ENCODE results near the gene RENBP. TPM values are rescaled to one million over a fixed set of nuclear protein-coding genes. Genes with fewer than 3 reads are reported as not detected.

RENBP gene
- total RNA-seq, 4 donors from 2014 or later, result 4.6 to 13.1 (median 7.2) TPM; not detected in 1

DNA sequence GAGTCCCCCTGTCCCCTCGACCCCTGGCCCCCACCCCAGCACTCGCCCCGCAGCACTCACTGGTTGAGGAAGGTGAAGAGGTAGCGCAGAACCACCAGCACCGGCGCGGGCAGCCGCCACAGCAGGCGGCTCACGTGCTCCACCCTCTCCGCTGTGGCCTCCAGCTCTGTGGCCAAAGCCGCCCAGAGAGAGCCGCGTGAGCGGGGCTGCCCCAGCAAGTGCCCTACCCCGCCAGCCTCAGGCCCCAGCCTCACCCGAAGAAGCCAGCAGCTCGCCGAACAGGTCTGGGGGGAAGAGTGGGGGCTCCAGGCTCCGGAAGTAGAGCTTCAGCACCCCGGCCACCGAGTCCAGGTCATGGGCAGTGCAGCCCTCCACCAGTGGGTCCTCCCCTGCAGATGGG is 34.0 kb downstream of the RENBP start:
- H3K27ac ChIP-seq, result no peak overlapping the region
- intact Hi-C loops (cut with DNase I; ENCODE audit: low total_unique reads), result no loop called here
- no peak for DNase-seq
- no peaks in the 10 kb centered on the region for H3K9me3 ChIP-seq
- H3K36me3 ChIP-seq, result no peaks in the 10 kb centered on the region
- no peak overlapping the region for H3K4me3 ChIP-seq
- 95% methylated on average over 4 of the region's 22 CpGs; no CpG with 5 or more reads in 1 of the 2 donors for WGBS, 2 donors (ENCODE audit: low coverage in 1 of 2)
- TF ChIP-seq, protein P1, sequence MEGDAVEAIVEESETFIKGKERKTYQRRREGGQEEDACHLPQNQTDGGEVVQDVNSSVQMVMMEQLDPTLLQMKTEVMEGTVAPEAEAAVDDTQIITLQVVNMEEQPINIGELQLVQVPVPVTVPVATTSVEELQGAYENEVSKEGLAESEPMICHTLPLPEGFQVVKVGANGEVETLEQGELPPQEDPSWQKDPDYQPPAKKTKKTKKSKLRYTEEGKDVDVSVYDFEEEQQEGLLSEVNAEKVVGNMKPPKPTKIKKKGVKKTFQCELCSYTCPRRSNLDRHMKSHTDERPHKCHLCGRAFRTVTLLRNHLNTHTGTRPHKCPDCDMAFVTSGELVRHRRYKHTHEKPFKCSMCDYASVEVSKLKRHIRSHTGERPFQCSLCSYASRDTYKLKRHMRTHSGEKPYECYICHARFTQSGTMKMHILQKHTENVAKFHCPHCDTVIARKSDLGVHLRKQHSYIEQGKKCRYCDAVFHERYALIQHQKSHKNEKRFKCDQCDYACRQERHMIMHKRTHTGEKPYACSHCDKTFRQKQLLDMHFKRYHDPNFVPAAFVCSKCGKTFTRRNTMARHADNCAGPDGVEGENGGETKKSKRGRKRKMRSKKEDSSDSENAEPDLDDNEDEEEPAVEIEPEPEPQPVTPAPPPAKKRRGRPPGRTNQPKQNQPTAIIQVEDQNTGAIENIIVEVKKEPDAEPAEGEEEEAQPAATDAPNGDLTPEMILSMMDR (IDR thresholded peaks at IDR 0.05), result no peak
- no peak for TF ChIP-seq POLR2AphosphoS5 (IDR thresholded peaks at IDR 0.05)
- TF ChIP-seq POLR2A (IDR thresholded peaks at IDR 0.05), result no peak
- no peak for TF ChIP-seq EP300 (IDR thresholded peaks at IDR 0.05; ENCODE audit: low read depth)
- in situ Hi-C loops (cut with MboI; ENCODE audit: low pct_ligation_motif_present in 1 of 4, low pct_unique_long_range_greater_than_20kb in 1 of 4, low sequenced_read_pairs in 3 of 4), result loop anchor here in 1 of 4 donors (25.0 kb wide), 1 partner anchor 98 kb away; no protein-coding TSS in a partner anchor
- H3K27me3 ChIP-seq, result no peaks in the 10 kb centered on the region
- H3K4me1 ChIP-seq, result no peaks in the 10 kb centered on the region

DNA sequence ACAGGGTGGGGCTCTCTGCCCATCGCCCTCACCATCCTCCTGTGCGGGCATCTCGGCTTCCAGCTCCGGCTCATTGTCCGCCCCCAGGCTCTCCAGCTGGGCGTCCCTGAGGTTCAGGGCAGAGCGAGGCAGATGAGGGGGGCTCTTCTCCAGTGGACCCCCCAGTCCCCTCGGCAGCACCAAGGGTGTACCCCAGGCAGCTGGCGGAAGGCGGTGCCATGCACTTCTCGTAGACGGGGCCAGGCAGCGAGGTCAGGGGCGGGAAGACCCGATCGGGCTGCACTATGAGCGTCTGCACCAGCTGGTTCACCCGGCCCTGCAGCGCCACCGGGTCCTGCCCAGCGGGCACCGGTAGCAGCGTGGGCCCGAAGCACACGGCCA is 34.5 kb downstream of the RENBP start:
- no peak overlapping the region for H3K27ac ChIP-seq
- no peak for TF ChIP-seq EP300 (IDR thresholded peaks at IDR 0.05; ENCODE audit: low read depth)
- TF ChIP-seq, protein P1 (IDR thresholded peaks at IDR 0.05), result no peak
- TF ChIP-seq POLR2A (IDR thresholded peaks at IDR 0.05), result no peak
- TF ChIP-seq POLR2AphosphoS5 (IDR thresholded peaks at IDR 0.05), result no peak
- H3K4me1 ChIP-seq, result no peaks in the 10 kb centered on the region
- H3K4me3 ChIP-seq, result no peak overlapping the region
- in situ Hi-C loops (cut with MboI; ENCODE audit: low pct_ligation_motif_present in 1 of 4, low pct_unique_long_range_greater_than_20kb in 1 of 4, low sequenced_read_pairs in 3 of 4) (loop anchor here in 1 of 4 donors (25.0 kb wide), 1 partner anchor 98 kb away; no protein-coding TSS in a partner anchor), intact Hi-C loops (cut with DNase I; ENCODE audit: low total_unique reads) (no loop called here)
- H3K27me3 ChIP-seq, result no peaks in the 10 kb centered on the region
- no peaks in the 10 kb centered on the region for H3K36me3 ChIP-seq
- 93 to 95% methylated on average over 11 to 24 of the region's 25 CpGs for WGBS, 2 donors (ENCODE audit: low coverage in 1 of 2)
- DNase-seq, result no peak
- no peaks in the 10 kb centered on the region for H3K9me3 ChIP-seq

DNA sequence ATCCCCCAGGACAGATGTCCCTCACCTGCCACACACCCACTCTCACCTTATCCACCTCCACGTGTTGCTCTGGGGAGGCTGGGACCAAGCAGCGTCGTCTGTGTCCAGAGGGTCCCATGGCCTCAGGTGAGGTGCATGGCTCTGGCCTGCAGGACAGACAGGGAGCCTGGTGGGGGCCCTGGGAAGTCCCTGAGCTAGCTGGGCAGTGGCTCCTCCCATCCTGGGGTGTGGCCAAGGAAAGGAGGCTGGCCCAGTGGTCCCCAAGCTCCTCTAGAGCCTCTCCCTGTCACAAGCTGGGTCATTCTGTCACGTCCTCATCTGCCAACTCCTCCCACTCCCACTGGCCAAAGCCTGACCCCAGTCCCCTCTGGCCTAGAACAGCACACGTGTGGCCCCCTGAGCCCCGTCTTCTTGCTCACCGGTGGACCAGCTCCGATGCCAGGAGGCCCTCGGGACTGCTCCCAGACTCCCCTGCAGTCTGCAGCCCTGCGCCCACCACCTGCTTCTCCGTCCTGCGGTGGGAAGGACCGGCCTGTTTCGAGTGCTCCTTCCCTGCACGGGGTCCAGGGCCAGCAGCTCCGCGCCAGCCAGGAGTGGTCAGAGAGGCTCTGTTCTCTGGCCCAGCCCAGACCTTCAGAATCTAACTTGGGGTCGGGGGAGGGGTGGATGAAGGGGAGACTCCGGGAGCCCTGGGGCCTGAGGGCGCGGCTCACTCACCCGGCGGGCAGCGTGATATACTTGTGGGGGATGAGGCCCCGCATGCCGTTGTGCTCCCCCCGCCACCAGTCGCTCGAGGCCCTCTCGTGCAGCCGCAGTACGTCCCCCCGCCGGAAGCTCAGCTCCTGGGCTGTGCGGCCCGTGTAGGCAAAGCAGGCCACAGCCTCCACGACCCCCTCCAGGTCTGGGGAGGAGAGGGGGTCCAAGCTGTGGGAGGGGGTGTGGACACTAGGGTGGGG is 35.1 kb downstream of the RENBP start:
- H3K4me1 ChIP-seq, result peaks cover 0 to 3% (median under 1%) of the 10 kb centered on the region in 4 donors
- no peak for DNase-seq
- intact Hi-C loops (cut with DNase I; ENCODE audit: low total_unique reads) (no loop called here), in situ Hi-C loops (cut with MboI; ENCODE audit: low pct_ligation_motif_present in 1 of 4, low pct_unique_long_range_greater_than_20kb in 1 of 4, low sequenced_read_pairs in 3 of 4) (loop anchor here in 1 of 4 donors (25.0 kb wide), 1 partner anchor 97 kb away; no protein-coding TSS in a partner anchor)
- 83% methylated on average over 37 of the region's 37 CpGs; no CpG with 5 or more reads in 1 of the 2 donors for WGBS, 2 donors (ENCODE audit: low coverage in 1 of 2)
- TF ChIP-seq POLR2AphosphoS5 (IDR thresholded peaks at IDR 0.05), result no peak
- no peak for TF ChIP-seq EP300 (IDR thresholded peaks at IDR 0.05; ENCODE audit: low read depth)
- TF ChIP-seq, protein P1 (IDR thresholded peaks at IDR 0.05), result no peak
- no peak for TF ChIP-seq POLR2A (IDR thresholded peaks at IDR 0.05)
- no peak overlapping the region for H3K4me3 ChIP-seq
- no peaks in the 10 kb centered on the region for H3K27me3 ChIP-seq
- H3K36me3 ChIP-seq, result no peaks in the 10 kb centered on the region
- no peak overlapping the region for H3K27ac ChIP-seq
- H3K9me3 ChIP-seq, result no peaks in the 10 kb centered on the region

DNA sequence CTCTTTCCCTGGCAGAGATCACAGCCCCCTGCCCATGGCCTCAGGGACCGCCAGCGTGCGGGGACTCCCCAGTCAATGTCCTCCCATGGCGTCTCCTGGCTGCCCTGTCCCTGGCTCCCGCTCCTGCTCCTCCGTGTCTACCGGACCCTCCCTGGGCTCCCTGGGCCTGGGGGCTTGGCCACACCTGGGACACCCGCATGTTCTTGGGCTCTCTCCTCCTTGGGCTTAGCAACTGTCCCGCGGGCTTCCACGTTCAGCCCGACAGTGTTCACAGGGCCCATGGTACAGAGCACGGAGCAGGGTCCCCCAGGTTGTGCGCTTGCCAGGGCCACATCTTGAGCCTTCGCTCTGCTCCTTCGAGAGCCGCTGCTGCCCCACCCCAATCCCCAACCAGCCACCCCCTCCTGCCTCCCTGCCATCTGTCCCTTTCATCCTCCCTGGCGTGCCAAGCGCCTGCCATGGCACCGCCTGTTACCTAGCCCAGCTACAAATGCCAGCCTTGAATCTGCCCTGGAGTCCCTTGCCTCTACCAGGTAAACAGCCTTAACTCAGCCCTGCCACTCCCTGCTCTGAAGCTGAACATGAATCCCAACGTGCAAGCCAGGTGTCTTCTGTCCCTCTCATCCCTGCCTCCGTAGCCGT is 36.1 kb downstream of the RENBP start:
- Histone ChIP-seq H3K4me3 (no peak overlapping the region), H3K9me3 (no peaks in the 10 kb centered on the region), H3K4me1 (peaks cover 0 to 12% (median 2%) of the 10 kb centered on the region in 4 donors), H3K27ac (no peak overlapping the region), H3K27me3 (no peaks in the 10 kb centered on the region), H3K36me3 (no peaks in the 10 kb centered on the region)
- no peak for DNase-seq
- in situ Hi-C loops (cut with MboI; ENCODE audit: low pct_ligation_motif_present in 1 of 4, low pct_unique_long_range_greater_than_20kb in 1 of 4, low sequenced_read_pairs in 3 of 4) (loop anchor here in 1 of 4 donors (25.0 kb wide), 1 partner anchor 96 kb away; no protein-coding TSS in a partner anchor), intact Hi-C loops (cut with DNase I; ENCODE audit: low total_unique reads) (no loop called here)
- no peak for TF ChIP-seq EP300 (IDR thresholded peaks at IDR 0.05; ENCODE audit: low read depth)
- TF ChIP-seq POLR2A (IDR thresholded peaks at IDR 0.05), result no peak
- no peak for TF ChIP-seq POLR2AphosphoS5 (IDR thresholded peaks at IDR 0.05)
- TF ChIP-seq, protein P1 (IDR thresholded peaks at IDR 0.05), result no peak
- 92% methylated on average over 23 of the region's 23 CpGs; no CpG with 5 or more reads in 1 of the 2 donors for WGBS, 2 donors (ENCODE audit: low coverage in 1 of 2)
